HepG2 (cell line): ENCODE results near the gene IL11RA. TPM values are rescaled to one million over a fixed set of nuclear protein-coding genes. Genes with fewer than 3 reads are reported as not detected.

Experiments
- ATAC-seq: fragments of 200-7000 bp; cut with Tn5 transposase; 3 replicates; pipeline ENCODE4 v1.9.1; 2020; ENCODE audit warnings: mild to moderate bottlenecking, moderate library complexity
- BruUV-seq: library from RNA; stranded (reverse); fragments of 400-500 nt; replicated peaks from 2 replicates; lab custom pipeline; 2021; lab: Mats Ljungman, UMichigan
- CTCF ChIA-PET: fragments of 300-600 bp; formaldehyde crosslinking; extraction: SDS; loops from one replicate; lab custom pipeline; 2021; ENCODE audit warnings: low total read pairs, inconsistent platforms, low intra/inter-chr PET ratio; lab: Yijun Ruan, JAX
- POLR2A ChIA-PET: fragments of 350-600 bp; sonication (Branson Sonifier 250); formaldehyde crosslinking; loops from one replicate; lab custom pipeline; 2020; ENCODE audit warnings: antibody characterized with exemption, inconsistent platforms; lab: Yijun Ruan, JAX
- DNase-seq: peaks from one replicate; pipeline ENCODE4 v3.0.0-alpha.2; 2015; ENCODE audit warnings: low spot score
- FAIRE-seq: peaks from 3 replicates; lab custom pipeline; 2011; peaks lifted over from hg19 to GRCh38; lab: Jason Lieb, UNC
- H2AFZ ChIP-seq: one replicate; pipeline ENCODE4 v1.6.1; 2011; ENCODE audit warnings: low read length, inconsistent platforms
- H3K27ac ChIP-seq: fragments of 300-600 bp; 3 replicates; pipeline ENCODE4 v1.8.0; 2011; ENCODE audit warnings: mixed run types, mild to moderate bottlenecking, mixed read lengths, low read length, inconsistent platforms; ENCODE audit not compliant: insufficient read depth; ENCODE audit errors: extremely low read length
- H3K27me3 ChIP-seq, 2 experiments: fragments of 200-600 bp in 1 of 2; 2 replicates in 1 of 2; 3 replicates in 1 of 2; pipeline versions ENCODE4 v1.6.0 to v1.8.0; 2011; ENCODE audit warnings: low read length in 2 of 2, mild to moderate bottlenecking in 2 of 2, moderate library complexity in 2 of 2, inconsistent platforms in 1 of 2; ENCODE audit not compliant: insufficient read depth in 2 of 2, control insufficient read depth in 1 of 2
- H3K36me3 ChIP-seq, 2 experiments: fragments of 200-600 bp in 1 of 2; replicated peaks in 1 of 2; 2 replicates in 1 of 2; 3 replicates in 1 of 2; pipeline versions ENCODE4 v1.5.1 to v1.8.0; 2011; ENCODE audit warnings: low read length in 2 of 2, inconsistent platforms in 1 of 2; ENCODE audit not compliant: insufficient read depth in 2 of 2, control insufficient read depth in 1 of 2
- H3K4me1 ChIP-seq: 2 replicates; pipeline ENCODE4 v1.5.1; 2012; ENCODE audit warnings: low read length, inconsistent platforms; ENCODE audit not compliant: insufficient read depth
- H3K4me2 ChIP-seq: 2 replicates; pipeline ENCODE4 v1.6.0; 2011; ENCODE audit warnings: low read depth, low read length, inconsistent platforms
- H3K4me3 ChIP-seq, 3 experiments: fragments of 200-600 bp in 1 of 3; sonication (generic), shearing (Covaris generic) in 1 of 3; replicated peaks in 1 of 3; 2 replicates each; pipeline ENCODE4 v1.5.1; 2011 to 2016; ENCODE audit warnings: low read length in 3 of 3, inconsistent platforms in 2 of 3, low read depth in 2 of 3, mild to moderate bottlenecking in 2 of 3, control low read depth in 1 of 3, mixed read lengths in 1 of 3; ENCODE audit not compliant: insufficient read depth in 1 of 3
- H3K79me2 ChIP-seq: one replicate; pipeline ENCODE4 v1.6.1; 2011; ENCODE audit warnings: low read length, inconsistent platforms; ENCODE audit not compliant: insufficient read depth
- H3K9ac ChIP-seq: 2 replicates; pipeline ENCODE4 v1.6.0; 2011; ENCODE audit warnings: mild to moderate bottlenecking, low read depth, low read length, inconsistent platforms; ENCODE audit not compliant: insufficient read depth
- H3K9me3 ChIP-seq: 2 replicates; pipeline ENCODE4 v1.5.1; 2012; ENCODE audit warnings: mild to moderate bottlenecking, low read length
- H4K20me1 ChIP-seq: 2 replicates; pipeline ENCODE4 v1.6.0; 2011; ENCODE audit warnings: inconsistent platforms, mild to moderate bottlenecking, low read length, moderate library complexity; ENCODE audit not compliant: insufficient read depth
- CAMTA2 ChIP-seq: sonication (generic); formaldehyde crosslinking; IDR thresholded peaks from 2 replicates; pipeline ENCODE4 v1.4.0; 2020; ENCODE audit warnings: mild to moderate bottlenecking, missing genetic modification reagents, borderline replicate concordance
- CCDC6 ChIP-seq: sonication (generic); formaldehyde crosslinking; IDR thresholded peaks from 2 replicates; pipeline ENCODE4 v1.8.1; 2022; ENCODE audit warnings: mild to moderate bottlenecking, missing genetic modification reagents, moderate library complexity
- HDAC6 ChIP-seq: fragments of 200-600 bp; sonication (generic); IDR thresholded peaks from 2 replicates; pipeline ENCODE4 v1.7.0; 2017; ENCODE audit warnings: mild to moderate bottlenecking, antibody characterized with exemption, low read length, low read depth
- SOX13 ChIP-seq, 3 experiments: fragments of 450-650 bp in 1 of 3; sonication (generic) in 1 of 3; formaldehyde crosslinking in 1 of 3; IDR thresholded peaks in 2 of 3; conservative IDR thresholded peaks in 1 of 3; 2 replicates each; pipeline versions ENCODE4 v1.5.0 to v1.6.1; 2016 to 2020; ENCODE audit warnings: antibody characterized with exemption in 1 of 3, mild to moderate bottlenecking in 1 of 3, missing compliant biosample characterization in 1 of 3, missing genetic modification reagents in 1 of 3, moderate library complexity in 1 of 3
- ZFP62 ChIP-seq: sonication (generic); formaldehyde crosslinking; IDR thresholded peaks from 2 replicates; pipeline ENCODE4 v1.4.0; 2020; ENCODE audit warnings: missing genetic modification reagents
- ZNF124 ChIP-seq: sonication (generic); formaldehyde crosslinking; IDR thresholded peaks from 2 replicates; pipeline ENCODE4 v1.4.0; 2020; ENCODE audit warnings: missing genetic modification reagents
- ZNF446 ChIP-seq: sonication (generic); formaldehyde crosslinking; IDR thresholded peaks from 2 replicates; pipeline ENCODE4 v1.5.0; 2020; ENCODE audit warnings: mild to moderate bottlenecking, missing genetic modification reagents
- WGBS: methylation state at CpG from one replicate; pipeline ENCODE4 v1.1.6; 2017; ENCODE audit warnings: low lambda C conversion rate; 5-methylcytosine and 5-hydroxymethylcytosine counted together
- in situ Hi-C: cut with HindIII; loops from 2 replicates; pipeline ENCODE4 v1.10.0; 2017; ENCODE audit warnings: low pct_unique_long_range_greater_than_20kb; ENCODE audit not compliant: extremely low pct_ligation_motif_present
- intact Hi-C: fragments of 100-400 bp; cut with micrococcal nuclease; formaldehyde crosslinking; loops from one replicate; pipeline ENCODE4 v1.10.0; 2022; ENCODE audit not compliant: unreplicated experiment
- polyA plus RNA-seq, 8 experiments: library from polyadenylated mRNA; depleted of rRNA in 3 of 8; stranded (reverse) in 7 of 8; unstranded in 1 of 8; fragments of >200 nt; fragmentation: Illumina TruSeq in 4 of 8; extraction: Trizol in 4 of 8; gene quantifications; 2 replicates each; pipeline versions ENCODE4 v1.2.1 to v1.2.3, GENCODE V29; 2011 to 2016; ENCODE audit warnings: low read depth in 4 of 8, missing spikeins in 1 of 8, mixed read lengths in 1 of 8; ENCODE audit not compliant: insufficient read depth in 1 of 8
- total RNA-seq, 5 experiments: library from RNA; depleted of rRNA; stranded (reverse); fragments of >200 nt; fragmentation: Illumina TruSeq; extraction: Trizol; gene quantifications; 2 replicates each; pipeline ENCODE4 v1.2.3, GENCODE V29; 2016; ENCODE audit warnings: low read depth in 1 of 5
- TF ChIP-seq, protein P1 (sequence below): sonication (generic); formaldehyde crosslinking; IDR thresholded peaks from one replicate; pipeline ENCODE4 v1.5.1; 2020; ENCODE audit warnings: mild to moderate bottlenecking, missing genetic modification reagents; ENCODE audit errors: not compliant biosample characterization
- TF ChIP-seq, protein P2 (sequence below): sonication (generic); formaldehyde crosslinking; IDR thresholded peaks from 2 replicates; pipeline ENCODE4 v1.4.0; 2020; ENCODE audit warnings: missing genetic modification reagents
- TF ChIP-seq, protein P3 (sequence below), 2 experiments: sonication (generic) in 1 of 2; formaldehyde crosslinking in 1 of 2; IDR thresholded peaks; 2 replicates each; pipeline versions ENCODE4 v1.5.1 to v1.6.1; 2011 to 2020; ENCODE audit warnings: borderline replicate concordance in 1 of 2, low read depth in 1 of 2, low read length in 1 of 2, mild to moderate bottlenecking in 1 of 2, missing genetic modification reagents in 1 of 2, moderate library complexity in 1 of 2

Gene IL11RA
- total and polyA plus RNA-seq, 2 of the 13 experiments (the other 11 are each of a cell fraction or from before 2014, with no cell fraction given): 2.0 to 4.2 TPM

DNA sequence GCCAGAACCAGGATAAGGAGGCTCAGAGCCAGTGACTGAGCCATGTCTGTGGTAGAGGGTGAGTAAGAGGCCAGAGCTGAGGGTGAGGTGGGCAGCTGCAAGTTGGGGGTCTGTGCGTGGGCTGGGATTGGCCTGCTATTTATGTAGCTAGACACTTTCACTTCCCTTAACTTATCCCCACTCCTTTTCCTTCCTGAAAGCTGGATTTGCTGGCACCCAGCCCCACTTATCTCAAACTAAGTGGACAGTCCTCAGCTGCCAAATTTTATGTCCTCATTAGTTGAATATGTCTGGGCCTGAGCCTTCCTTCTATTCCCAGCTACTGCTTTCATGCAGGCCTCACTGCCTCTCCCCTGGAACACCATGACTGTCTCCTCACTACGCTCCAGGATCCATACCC, 58.0 kb downstream of the IL11RA start, which contains the start of gene CCL21:
CCL21 (minus strand) TSS at position 114 of the 400 bp plus-strand sequence; CDS start at position 44, 70 bp downstream.
- intact Hi-C loops: no loop called here
- in situ Hi-C loops: no loop called here
- 41% methylated on average over 2 of the region's 2 CpGs for WGBS
- Histone ChIP-seq H3K4me3 (no peak within 1 kb of the TSS), H3K4me1 (no peaks in the 10 kb centered on the region), H3K9ac (no peak within 1 kb of the TSS), H3K27me3 (peaks cover 0 to 1% of the 10 kb centered on the region in 2 experiments; a peak in 3 of 5 replicates), H3K79me2 (no peaks in the 10 kb centered on the region), H3K36me3 (no peaks in the 10 kb centered on the region), H3K4me2 (no peak within 1 kb of the TSS), H3K27ac (no peak within 1 kb of the TSS), H2AFZ (no peak within 1 kb of the TSS), H3K9me3 (no peaks in the 10 kb centered on the region), H4K20me1 (no peaks in the 10 kb centered on the region)
- FAIRE-seq (no peak), ATAC-seq (no peak), DNase-seq (no peak)
- CTCF ChIA-PET: no interaction called here
- no TSS peak for BruUV-seq
- POLR2A ChIA-PET: interaction anchor here (0.7 kb wide), 1 partner anchor 57 kb away, joined by 3 read pairs; no protein-coding TSS in a partner anchor
- TF ChIP-seq ZNF446 (CRISPR knock-in tag) (no peak), HDAC6 (no peak), CCDC6 (CRISPR knock-in tag) (no peak), SOX13 (IDR thresholded peaks at IDR 0.05) (no peak), SOX13 (CRISPR knock-in tag; conservative IDR thresholded peaks at IDR 0.05 in 1 of 2, IDR thresholded peaks at IDR 0.05 in 1 of 2) (no peak), CAMTA2 (CRISPR knock-in tag) (no peak), ZNF124 (CRISPR knock-in tag) (no peak), ZFP62 (CRISPR knock-in tag) (no peak)
- TF ChIP-seq, protein P1, sequence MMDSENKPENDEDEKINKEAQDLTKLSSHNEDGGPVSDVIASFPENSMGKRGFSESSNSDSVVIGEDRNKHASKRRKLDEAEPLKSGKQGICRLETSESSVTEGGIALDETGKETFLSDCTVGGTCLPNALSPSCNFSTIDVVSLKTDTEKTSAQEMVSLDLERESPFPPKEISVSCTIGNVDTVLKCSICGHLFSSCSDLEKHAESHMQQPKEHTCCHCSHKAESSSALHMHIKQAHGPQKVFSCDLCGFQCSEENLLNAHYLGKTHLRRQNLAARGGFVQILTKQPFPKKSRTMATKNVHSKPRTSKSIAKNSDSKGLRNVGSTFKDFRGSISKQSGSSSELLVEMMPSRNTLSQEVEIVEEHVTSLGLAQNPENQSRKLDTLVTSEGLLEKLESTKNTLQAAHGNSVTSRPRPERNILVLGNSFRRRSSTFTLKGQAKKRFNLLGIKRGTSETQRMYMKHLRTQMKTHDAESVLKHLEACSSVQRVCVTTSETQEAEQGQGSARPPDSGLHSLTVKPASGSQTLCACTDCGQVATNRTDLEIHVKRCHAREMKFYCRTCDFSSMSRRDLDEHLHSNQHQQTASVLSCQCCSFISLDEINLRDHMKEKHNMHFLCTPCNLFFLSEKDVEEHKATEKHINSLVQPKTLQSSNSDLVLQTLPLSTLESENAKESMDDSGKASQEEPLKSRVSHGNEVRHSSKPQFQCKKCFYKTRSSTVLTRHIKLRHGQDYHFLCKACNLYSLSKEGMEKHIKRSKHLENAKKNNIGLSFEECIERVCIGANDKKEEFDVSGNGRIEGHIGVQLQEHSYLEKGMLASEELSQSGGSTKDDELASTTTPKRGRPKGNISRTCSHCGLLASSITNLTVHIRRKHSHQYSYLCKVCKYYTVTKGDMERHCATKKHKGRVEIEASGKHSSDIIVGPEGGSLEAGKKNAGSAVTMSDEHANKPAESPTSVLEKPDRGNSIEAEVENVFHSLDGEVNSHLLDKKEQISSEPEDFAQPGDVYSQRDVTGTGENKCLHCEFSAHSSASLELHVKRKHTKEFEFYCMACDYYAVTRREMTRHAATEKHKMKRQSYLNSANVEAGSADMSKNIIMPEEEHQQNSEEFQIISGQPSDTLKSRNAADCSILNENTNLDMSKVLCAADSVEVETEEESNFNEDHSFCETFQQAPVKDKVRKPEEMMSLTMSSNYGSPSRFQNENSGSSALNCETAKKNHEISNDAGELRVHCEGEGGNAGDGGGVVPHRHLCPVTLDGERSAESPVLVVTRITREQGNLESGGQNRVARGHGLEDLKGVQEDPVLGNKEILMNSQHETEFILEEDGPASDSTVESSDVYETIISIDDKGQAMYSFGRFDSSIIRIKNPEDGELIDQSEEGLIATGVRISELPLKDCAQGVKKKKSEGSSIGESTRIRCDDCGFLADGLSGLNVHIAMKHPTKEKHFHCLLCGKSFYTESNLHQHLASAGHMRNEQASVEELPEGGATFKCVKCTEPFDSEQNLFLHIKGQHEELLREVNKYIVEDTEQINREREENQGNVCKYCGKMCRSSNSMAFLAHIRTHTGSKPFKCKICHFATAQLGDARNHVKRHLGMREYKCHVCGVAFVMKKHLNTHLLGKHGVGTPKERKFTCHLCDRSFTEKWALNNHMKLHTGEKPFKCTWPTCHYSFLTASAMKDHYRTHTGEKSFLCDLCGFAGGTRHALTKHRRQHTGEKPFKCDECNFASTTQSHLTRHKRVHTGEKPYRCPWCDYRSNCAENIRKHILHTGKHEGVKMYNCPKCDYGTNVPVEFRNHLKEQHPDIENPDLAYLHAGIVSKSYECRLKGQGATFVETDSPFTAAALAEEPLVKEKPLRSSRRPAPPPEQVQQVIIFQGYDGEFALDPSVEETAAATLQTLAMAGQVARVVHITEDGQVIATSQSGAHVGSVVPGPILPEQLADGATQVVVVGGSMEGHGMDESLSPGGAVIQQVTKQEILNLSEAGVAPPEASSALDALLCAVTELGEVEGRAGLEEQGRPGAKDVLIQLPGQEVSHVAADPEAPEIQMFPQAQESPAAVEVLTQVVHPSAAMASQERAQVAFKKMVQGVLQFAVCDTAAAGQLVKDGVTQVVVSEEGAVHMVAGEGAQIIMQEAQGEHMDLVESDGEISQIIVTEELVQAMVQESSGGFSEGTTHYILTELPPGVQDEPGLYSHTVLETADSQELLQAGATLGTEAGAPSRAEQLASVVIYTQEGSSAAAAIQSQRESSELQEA: no peak
- TF ChIP-seq, protein P2, sequence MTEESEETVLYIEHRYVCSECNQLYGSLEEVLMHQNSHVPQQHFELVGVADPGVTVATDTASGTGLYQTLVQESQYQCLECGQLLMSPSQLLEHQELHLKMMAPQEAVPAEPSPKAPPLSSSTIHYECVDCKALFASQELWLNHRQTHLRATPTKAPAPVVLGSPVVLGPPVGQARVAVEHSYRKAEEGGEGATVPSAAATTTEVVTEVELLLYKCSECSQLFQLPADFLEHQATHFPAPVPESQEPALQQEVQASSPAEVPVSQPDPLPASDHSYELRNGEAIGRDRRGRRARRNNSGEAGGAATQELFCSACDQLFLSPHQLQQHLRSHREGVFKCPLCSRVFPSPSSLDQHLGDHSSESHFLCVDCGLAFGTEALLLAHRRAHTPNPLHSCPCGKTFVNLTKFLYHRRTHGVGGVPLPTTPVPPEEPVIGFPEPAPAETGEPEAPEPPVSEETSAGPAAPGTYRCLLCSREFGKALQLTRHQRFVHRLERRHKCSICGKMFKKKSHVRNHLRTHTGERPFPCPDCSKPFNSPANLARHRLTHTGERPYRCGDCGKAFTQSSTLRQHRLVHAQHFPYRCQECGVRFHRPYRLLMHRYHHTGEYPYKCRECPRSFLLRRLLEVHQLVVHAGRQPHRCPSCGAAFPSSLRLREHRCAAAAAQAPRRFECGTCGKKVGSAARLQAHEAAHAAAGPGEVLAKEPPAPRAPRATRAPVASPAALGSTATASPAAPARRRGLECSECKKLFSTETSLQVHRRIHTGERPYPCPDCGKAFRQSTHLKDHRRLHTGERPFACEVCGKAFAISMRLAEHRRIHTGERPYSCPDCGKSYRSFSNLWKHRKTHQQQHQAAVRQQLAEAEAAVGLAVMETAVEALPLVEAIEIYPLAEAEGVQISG (CRISPR knock-in tag): no peak
- TF ChIP-seq, protein P3, sequence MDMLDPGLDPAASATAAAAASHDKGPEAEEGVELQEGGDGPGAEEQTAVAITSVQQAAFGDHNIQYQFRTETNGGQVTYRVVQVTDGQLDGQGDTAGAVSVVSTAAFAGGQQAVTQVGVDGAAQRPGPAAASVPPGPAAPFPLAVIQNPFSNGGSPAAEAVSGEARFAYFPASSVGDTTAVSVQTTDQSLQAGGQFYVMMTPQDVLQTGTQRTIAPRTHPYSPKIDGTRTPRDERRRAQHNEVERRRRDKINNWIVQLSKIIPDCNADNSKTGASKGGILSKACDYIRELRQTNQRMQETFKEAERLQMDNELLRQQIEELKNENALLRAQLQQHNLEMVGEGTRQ (IDR thresholded peaks at IDR 0.05; ENCODE audit: low read depth, low read length): no peak
- TF ChIP-seq, protein P3 (CRISPR knock-in tag; IDR thresholded peaks at IDR 0.05; ENCODE audit: borderline replicate concordance): no peak
